ENCODE measurements around the gene RPA3. TPM values are rescaled to one million over a fixed set of nuclear protein-coding genes. Genes with fewer than 3 reads are reported as not detected.

RPA3 gene
- total and polyA plus RNA-seq, 2 donors (not counting 3 experiments of a cell fraction or from before 2014, with no cell fraction given), result 15.6 to 34.4 TPM

DNA sequence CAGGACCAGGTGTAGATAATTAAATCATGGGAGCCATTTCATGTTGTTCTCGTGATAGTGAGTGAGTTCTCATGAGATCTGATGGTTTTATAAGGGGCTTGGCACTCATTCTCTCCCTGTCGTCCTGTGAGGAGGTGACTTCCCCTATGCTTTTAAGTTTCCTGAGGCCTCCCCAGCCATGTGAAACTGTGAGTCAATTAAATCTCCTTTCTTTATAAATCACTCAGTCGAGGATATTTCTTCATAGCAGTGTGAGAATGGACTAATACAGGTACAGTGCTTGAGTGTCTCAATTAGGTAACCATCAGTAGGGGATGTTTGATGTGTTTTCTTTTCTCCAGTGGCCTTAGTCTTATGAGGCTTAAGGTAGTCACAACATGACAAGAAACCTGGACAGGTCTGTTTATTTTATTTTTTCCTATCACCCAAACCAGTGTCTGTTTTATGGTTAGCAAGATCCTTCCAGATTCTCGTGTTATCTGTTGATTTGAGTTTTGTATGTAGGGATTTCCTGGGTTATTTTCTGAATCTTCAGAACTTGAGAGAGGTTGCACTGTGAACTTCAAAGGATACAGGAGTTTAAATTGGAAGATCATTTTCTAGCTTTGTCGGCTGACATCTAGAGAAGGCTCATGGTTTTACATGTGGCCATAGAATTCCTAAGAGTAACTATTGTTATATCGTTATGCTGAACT is 45.7 kb downstream of the RPA3 start:
- BruUV-seq (replicated peaks), result no TSS peak
- FAIRE-seq (no peak), DNase-seq (ENCODE audit: low read depth, low spot score) (no peak)
- intact Hi-C loops (cut with micrococcal nuclease), result no loop called here
- H2AFZ ChIP-seq (ENCODE audit: low read depth, low read length), result no peak overlapping the region
- no peaks in the 10 kb centered on the region for H3K9me1 ChIP-seq (replicated peaks; ENCODE audit: control insufficient read depth, extremely low read depth, insufficient read depth, low read length)
- H3K79me2 ChIP-seq (ENCODE audit: control insufficient read depth, insufficient read depth, low read length), result no peaks in the 10 kb centered on the region
- dilution Hi-C loops (cut with MboI; ENCODE audit: extremely low pct_ligation_motif_present, low sequenced_read_pairs), result no loop called here
- no peak overlapping the region for H3K4me3 ChIP-seq (replicated peaks in 1 of 3; ENCODE audit: insufficient read depth in 1 of 3, low read depth in 1 of 3, low read length in 3 of 3)
- TF ChIP-seq FOS (IDR thresholded peaks at IDR 0.05; ENCODE audit: borderline replicate concordance, insufficient read depth, low read length) (no peak), EZH2 (IDR thresholded peaks at IDR 0.05; ENCODE audit: borderline replicate concordance, low read depth, low read length, severe bottlenecking) (no peak)
- H3K9ac ChIP-seq (replicated peaks; ENCODE audit: extremely low read depth, insufficient read depth, low read length), result no peak overlapping the region
- H3K4me2 ChIP-seq (ENCODE audit: insufficient read depth, low read length), result no peak overlapping the region
- no peaks in the 10 kb centered on the region for H4K20me1 ChIP-seq (replicated peaks; ENCODE audit: control insufficient read depth, extremely low read depth, insufficient read depth, low read length)
- CTCF ChIA-PET, result no interaction called here
- no peaks in the 10 kb centered on the region for H3K36me3 ChIP-seq (ENCODE audit: control insufficient read depth in 2 of 2, extremely low read depth in 1 of 2, insufficient read depth in 2 of 2, low read length in 2 of 2)
- no peaks in the 10 kb centered on the region for H3K9me3 ChIP-seq (replicated peaks; ENCODE audit: control insufficient read depth, insufficient read depth, low read length)
- H3K27me3 ChIP-seq (ENCODE audit: control insufficient read depth in 2 of 2, insufficient read depth in 2 of 2, low read length in 2 of 2), result no peaks in the 10 kb centered on the region
- H3K4me1 ChIP-seq (ENCODE audit: control insufficient read depth, extremely low read depth, insufficient read depth, low read length), result peaks cover 5% of the 10 kb centered on the region
- POLR2A ChIA-PET, result no interaction called here
- H3K27ac ChIP-seq (ENCODE audit: insufficient read depth, low read depth, low read length), result no peak overlapping the region

DNA sequence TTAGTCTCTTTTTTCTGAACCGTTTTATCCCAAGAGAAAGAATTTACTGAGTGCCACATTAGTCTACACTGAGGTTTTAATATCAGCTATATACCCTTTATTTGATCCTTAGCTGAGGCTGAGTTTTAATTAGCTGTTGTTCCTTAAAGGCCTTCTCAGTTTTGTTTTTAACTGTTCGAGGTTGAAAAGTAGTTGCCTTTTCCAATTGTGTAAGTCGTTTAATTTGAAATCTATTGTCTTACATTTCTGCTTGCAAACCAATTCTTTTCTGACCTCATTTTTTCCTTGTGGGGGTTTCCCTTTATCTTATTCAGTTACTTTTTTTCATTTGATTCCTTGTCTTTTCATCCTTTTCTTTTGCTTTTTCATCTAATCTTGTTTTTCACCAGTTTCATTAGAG is 47.0 kb downstream of the RPA3 start:
- BruUV-seq (replicated peaks), result no TSS peak
- H2AFZ ChIP-seq (ENCODE audit: low read depth, low read length), result no peak overlapping the region
- no peak for TF ChIP-seq JUN (IDR thresholded peaks at IDR 0.05; ENCODE audit: borderline replicate concordance, insufficient read depth, insufficient read length, low read depth)
- TF ChIP-seq MYC (IDR thresholded peaks at IDR 0.05; ENCODE audit: low read depth, low read length), result no peak
- no peak for TF ChIP-seq FOS (IDR thresholded peaks at IDR 0.05; ENCODE audit: borderline replicate concordance, insufficient read depth, low read length)
- TF ChIP-seq EZH2 (IDR thresholded peaks at IDR 0.05; ENCODE audit: borderline replicate concordance, low read depth, low read length, severe bottlenecking), result no peak
- no peak for TF ChIP-seq GATA2 (IDR thresholded peaks at IDR 0.05; ENCODE audit: insufficient read depth, insufficient read length, low read depth, low read length)
- TF ChIP-seq, protein P1, sequence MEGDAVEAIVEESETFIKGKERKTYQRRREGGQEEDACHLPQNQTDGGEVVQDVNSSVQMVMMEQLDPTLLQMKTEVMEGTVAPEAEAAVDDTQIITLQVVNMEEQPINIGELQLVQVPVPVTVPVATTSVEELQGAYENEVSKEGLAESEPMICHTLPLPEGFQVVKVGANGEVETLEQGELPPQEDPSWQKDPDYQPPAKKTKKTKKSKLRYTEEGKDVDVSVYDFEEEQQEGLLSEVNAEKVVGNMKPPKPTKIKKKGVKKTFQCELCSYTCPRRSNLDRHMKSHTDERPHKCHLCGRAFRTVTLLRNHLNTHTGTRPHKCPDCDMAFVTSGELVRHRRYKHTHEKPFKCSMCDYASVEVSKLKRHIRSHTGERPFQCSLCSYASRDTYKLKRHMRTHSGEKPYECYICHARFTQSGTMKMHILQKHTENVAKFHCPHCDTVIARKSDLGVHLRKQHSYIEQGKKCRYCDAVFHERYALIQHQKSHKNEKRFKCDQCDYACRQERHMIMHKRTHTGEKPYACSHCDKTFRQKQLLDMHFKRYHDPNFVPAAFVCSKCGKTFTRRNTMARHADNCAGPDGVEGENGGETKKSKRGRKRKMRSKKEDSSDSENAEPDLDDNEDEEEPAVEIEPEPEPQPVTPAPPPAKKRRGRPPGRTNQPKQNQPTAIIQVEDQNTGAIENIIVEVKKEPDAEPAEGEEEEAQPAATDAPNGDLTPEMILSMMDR (IDR thresholded peaks at IDR 0.05; ENCODE audit: extremely low read depth in 1 of 2, insufficient read depth in 1 of 2, low read depth in 1 of 2, low read length in 2 of 2), result no peak
- TF ChIP-seq, protein P2, sequence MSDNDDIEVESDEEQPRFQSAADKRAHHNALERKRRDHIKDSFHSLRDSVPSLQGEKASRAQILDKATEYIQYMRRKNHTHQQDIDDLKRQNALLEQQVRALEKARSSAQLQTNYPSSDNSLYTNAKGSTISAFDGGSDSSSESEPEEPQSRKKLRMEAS (IDR thresholded peaks at IDR 0.05; ENCODE audit: insufficient read depth, insufficient read length), result no peak
- TF ChIP-seq POLR2AphosphoS5 (IDR thresholded peaks at IDR 0.05; ENCODE audit: insufficient read depth, low read depth, low read length), result no peak
- TF ChIP-seq POLR2A (IDR thresholded peaks at IDR 0.05; ENCODE audit: low read depth, low read length), result no peak
- H3K9me1 ChIP-seq (replicated peaks; ENCODE audit: control insufficient read depth, extremely low read depth, insufficient read depth, low read length), result no peaks in the 10 kb centered on the region
- H3K4me3 ChIP-seq (replicated peaks in 1 of 3; ENCODE audit: insufficient read depth in 1 of 3, low read depth in 1 of 3, low read length in 3 of 3), result no peak overlapping the region
- no peaks in the 10 kb centered on the region for H4K20me1 ChIP-seq (replicated peaks; ENCODE audit: control insufficient read depth, extremely low read depth, insufficient read depth, low read length)
- H3K36me3 ChIP-seq (ENCODE audit: control insufficient read depth in 2 of 2, extremely low read depth in 1 of 2, insufficient read depth in 2 of 2, low read length in 2 of 2), result no peaks in the 10 kb centered on the region
- CTCF ChIA-PET, result interaction anchor here (1.9 kb wide), 1 partner anchor 10 kb away, joined by 9 read pairs; no protein-coding TSS in a partner anchor
- intact Hi-C loops (cut with micrococcal nuclease), result no loop called here
- no peak overlapping the region for H3K27ac ChIP-seq (ENCODE audit: insufficient read depth, low read depth, low read length)
- FAIRE-seq (no peak), DNase-seq (ENCODE audit: low read depth, low spot score) (no peak)
- H3K9me3 ChIP-seq (replicated peaks; ENCODE audit: control insufficient read depth, insufficient read depth, low read length), result no peaks in the 10 kb centered on the region
- no peak overlapping the region for H3K4me2 ChIP-seq (ENCODE audit: insufficient read depth, low read length)
- no peak overlapping the region for H3K9ac ChIP-seq (replicated peaks; ENCODE audit: extremely low read depth, insufficient read depth, low read length)
- H3K79me2 ChIP-seq (ENCODE audit: control insufficient read depth, insufficient read depth, low read length), result no peaks in the 10 kb centered on the region
- peaks cover 5% of the 10 kb centered on the region for H3K4me1 ChIP-seq (ENCODE audit: control insufficient read depth, extremely low read depth, insufficient read depth, low read length)
- dilution Hi-C loops (cut with MboI; ENCODE audit: extremely low pct_ligation_motif_present, low sequenced_read_pairs), result no loop called here
- POLR2A ChIA-PET, result no interaction called here
- no peaks in the 10 kb centered on the region for H3K27me3 ChIP-seq (ENCODE audit: control insufficient read depth in 2 of 2, insufficient read depth in 2 of 2, low read length in 2 of 2)
